Subcutaneous adipose tissue (tissue), 4 donors: ENCODE measurements around the gene RASSF1. TPM values are rescaled to one million over a fixed set of nuclear protein-coding genes. Genes with fewer than 3 reads are reported as not detected.

ENCODE experiments used
- total RNA-seq, 4 donors: library from RNA; depleted of rRNA; stranded (reverse); fragments of >200 nt; gene quantifications; one replicate each; pipeline ENCODE4 v1.1.0, GENCODE V29; 2016
- TF ChIP-seq, protein P1 (sequence below): fragments of 450-650 bp; IDR thresholded peaks from one replicate; pipeline ENCODE4 v1.5.1; 2016; ENCODE audit warnings: low read depth, mild to moderate bottlenecking, control low read depth, antibody characterized with exemption, moderate library complexity

The RASSF1 gene, protein sequence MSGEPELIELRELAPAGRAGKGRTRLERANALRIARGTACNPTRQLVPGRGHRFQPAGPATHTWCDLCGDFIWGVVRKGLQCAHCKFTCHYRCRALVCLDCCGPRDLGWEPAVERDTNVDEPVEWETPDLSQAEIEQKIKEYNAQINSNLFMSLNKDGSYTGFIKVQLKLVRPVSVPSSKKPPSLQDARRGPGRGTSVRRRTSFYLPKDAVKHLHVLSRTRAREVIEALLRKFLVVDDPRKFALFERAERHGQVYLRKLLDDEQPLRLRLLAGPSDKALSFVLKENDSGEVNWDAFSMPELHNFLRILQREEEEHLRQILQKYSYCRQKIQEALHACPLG
- 10 to 100 TPM; 37.0 to 62.8 (median 54.1) TPM for total RNA-seq

DNA sequence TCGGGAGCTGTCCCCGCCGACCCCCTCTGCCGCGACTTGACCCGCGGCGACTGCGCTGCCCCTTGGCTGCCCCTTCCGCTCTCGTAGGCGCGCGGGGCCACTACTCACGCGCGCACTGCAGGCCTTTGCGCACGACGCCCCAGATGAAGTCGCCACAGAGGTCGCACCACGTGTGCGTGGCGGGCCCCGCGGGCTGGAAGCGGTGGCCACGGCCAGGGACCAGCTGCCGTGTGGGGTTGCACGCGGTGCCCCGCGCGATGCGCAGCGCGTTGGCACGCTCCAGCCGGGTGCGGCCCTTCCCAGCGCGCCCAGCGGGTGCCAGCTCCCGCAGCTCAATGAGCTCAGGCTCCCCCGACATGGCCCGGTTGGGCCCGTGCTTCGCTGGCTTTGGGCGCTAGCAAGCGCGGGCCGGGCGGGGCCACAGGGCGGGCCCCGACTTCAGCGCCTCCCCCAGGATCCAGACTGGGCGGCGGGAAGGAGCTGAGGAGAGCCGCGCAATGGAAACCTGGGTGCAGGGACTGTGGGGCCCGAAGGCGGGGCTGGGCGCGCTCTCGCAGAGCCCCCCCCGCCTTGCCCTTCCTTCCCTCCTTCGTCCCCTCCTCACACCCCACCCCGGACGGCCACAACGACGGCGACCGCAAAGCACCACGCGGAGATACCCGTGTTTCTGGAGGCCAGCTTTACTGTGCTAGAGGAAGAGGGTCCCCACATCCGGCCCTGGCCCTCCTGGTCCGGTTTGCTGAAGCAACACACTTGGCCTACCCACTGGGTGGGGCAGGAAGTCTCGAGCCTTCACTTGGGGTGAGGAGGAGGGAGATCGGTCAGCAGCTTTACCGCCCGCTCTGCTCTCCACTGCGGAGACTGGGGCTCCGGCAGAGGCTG lies at the start of gene RASSF1:
Gene RASSF1 (minus strand): TSS at position 389 of the 882 bp plus-strand sequence. CDS start 31 bp downstream, at position 358.
- TF ChIP-seq, protein P1, sequence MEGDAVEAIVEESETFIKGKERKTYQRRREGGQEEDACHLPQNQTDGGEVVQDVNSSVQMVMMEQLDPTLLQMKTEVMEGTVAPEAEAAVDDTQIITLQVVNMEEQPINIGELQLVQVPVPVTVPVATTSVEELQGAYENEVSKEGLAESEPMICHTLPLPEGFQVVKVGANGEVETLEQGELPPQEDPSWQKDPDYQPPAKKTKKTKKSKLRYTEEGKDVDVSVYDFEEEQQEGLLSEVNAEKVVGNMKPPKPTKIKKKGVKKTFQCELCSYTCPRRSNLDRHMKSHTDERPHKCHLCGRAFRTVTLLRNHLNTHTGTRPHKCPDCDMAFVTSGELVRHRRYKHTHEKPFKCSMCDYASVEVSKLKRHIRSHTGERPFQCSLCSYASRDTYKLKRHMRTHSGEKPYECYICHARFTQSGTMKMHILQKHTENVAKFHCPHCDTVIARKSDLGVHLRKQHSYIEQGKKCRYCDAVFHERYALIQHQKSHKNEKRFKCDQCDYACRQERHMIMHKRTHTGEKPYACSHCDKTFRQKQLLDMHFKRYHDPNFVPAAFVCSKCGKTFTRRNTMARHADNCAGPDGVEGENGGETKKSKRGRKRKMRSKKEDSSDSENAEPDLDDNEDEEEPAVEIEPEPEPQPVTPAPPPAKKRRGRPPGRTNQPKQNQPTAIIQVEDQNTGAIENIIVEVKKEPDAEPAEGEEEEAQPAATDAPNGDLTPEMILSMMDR: no peak

DNA sequence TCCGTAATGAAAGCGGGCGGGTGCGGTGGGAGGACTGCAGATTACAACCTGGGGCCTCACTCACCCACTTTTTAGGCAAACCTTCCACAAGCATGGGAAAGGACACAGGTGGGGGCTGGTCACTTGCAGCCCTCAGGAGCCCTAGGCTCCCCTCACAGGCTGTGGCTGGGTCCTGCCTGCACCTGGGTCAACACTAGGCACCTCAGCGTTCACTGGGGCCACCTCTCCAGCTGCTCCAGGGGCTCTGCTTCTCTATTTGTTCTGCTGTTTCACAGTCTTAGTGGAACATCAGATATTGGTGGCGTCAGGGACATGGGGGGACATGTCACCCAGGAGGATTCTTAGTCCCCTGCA lies 48.8 kb upstream of the RASSF1 start:
- TF ChIP-seq, protein P1: no peak

DNA sequence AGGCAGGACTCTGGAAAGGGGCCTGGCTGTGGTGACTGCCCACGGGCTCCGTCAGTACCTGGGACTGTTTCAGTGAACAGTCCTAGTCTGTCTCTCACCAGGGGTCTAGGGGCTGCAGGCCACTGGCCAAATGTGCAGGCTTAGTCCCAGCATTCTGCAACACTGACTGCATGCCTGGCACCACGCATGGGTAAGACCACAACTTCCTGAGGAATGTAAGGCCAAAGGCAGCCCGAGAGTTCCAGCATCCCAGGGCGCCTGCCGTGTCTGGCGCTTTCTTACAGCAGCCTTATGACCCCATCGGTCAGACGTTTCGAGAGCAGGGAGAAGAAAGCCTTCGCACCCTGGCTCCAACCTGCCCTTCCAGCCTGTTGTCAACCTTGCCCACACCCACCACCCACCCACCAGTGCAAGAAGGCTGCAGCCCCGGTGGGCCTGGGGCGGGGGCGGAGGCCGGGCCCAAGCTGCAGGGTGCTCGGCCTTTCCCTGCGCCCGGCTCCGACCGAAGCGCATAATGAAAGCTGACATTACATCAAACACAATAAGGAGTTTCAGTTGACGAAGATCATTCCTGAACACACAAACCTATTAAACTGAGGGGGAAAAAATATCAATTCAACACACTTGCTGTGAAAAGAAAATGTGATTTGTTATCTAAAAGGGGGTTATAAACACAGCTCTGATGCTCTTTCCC lies 48.2 kb upstream of the RASSF1 start:
- TF ChIP-seq, protein P1: no peak

DNA sequence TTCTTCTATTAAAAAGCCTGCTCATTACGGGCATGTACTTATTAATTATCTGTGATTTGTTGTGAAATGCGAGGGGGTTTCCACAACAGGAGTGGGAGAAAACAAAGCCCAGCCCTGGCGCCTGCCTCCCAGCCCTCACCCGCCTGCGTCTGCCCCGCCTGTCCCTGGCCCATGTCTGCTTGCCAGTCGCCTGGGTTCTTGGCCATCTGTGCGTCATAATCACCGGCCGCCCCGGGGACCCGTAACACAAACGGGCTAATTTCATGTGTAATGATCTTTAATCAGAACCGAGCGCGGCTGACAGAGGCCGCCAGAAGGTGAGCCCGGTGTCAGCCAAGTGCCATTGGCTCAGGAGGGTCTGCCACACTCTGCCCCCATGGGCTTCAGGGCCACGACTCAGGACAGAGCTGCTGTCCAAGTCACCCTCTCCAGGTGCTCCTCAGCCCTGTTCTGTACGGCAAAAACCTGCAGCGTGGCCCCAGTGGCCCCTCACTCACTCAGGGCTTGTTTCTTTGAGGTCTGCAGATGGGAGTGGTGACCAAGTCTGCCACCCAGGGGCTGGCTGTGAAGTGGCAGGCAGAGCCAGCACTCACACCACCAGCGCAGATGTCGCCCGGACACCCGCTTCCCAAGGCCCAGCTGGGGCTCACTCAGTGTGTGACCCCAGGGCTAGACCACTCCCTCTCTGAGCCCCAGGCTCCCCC lies 47.5 kb upstream of the RASSF1 start:
- TF ChIP-seq, protein P1: no peak

DNA sequence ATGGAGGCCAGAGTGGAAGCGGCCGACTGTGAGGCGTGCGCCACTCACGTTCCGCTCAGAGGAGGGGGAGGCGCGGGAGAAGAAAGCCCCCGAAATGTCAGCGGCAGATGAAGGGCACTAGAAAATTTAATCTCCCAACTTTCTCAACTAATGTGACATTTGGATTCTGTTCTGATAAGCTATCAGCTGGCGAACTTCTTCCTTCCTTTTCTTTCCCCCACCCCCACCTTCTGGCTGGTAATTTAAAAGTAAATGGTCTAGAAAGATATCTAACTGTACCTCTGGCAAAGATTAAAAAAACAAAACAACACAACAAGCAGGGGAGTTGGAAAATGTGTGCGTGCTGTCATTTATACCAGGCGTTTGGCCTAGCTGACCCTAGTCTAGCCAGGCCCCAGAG lies 45.1 kb upstream of the RASSF1 start:
- TF ChIP-seq, protein P1: no peak

DNA sequence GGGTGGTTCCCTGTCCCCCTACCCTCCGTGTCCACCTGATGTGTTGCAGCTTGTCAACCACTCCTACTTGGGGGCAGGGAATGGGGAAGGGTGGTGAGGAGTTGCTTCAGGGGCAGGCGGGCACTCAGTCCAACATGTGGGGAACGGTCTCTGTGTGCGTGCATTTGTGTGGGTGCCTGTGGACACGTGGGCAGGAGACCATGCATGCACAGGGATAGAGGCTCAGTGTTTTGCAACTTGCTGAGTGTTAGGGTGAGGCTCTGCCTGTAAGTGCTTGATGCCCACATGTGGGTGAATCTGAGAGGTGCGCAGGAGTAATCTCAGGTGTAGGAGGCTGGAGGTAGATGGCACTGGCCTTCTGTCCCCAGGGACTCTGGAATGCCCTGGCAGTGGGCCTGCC lies 43.1 kb upstream of the RASSF1 start:
- TF ChIP-seq, protein P1: no peak
